Uterus (tissue), 4 donors: ENCODE data around the gene TMEM74B. TPM values are rescaled to one million over a fixed set of nuclear protein-coding genes. Genes with fewer than 3 reads are reported as not detected.

Experiments
- DNase-seq, 2 donors: peaks; one replicate each; pipeline ENCODE4 v3.0.0-alpha.2; 2019 to 2020
- H3K27ac ChIP-seq, 2 donors: fragments of 200-600 bp; sonication (generic); 1 replicate in 1 of 2; 2 replicates in 1 of 2; pipeline ENCODE4 v1.5.1; 2016 to 2018
- H3K27me3 ChIP-seq, 2 donors: fragments of 200-600 bp; sonication (generic); one replicate each; pipeline ENCODE4 v1.5.1; 2018 to 2019; ENCODE audit warnings: control low read depth in 1 of 2
- H3K36me3 ChIP-seq, 2 donors: fragments of 200-600 bp; sonication (generic); one replicate each; pipeline ENCODE4 v1.5.1; 2019; ENCODE audit warnings: control low read depth in 1 of 2
- H3K4me1 ChIP-seq, 2 donors: fragments of 200-600 bp; sonication (generic); one replicate each; pipeline ENCODE4 v1.5.1; 2018 to 2019; ENCODE audit warnings: control low read depth in 1 of 2
- H3K4me3 ChIP-seq, 2 donors: fragments of 200-600 bp; sonication (generic); 1 replicate in 1 of 2; 2 replicates in 1 of 2; pipeline ENCODE4 v1.5.1; 2018 to 2019; ENCODE audit warnings: mild to moderate bottlenecking in 1 of 2
- H3K9me3 ChIP-seq, 2 donors: fragments of 200-600 bp; sonication (generic); one replicate each; pipeline ENCODE4 v1.5.1; 2019; ENCODE audit warnings: control low read depth in 1 of 2
- POLR2A ChIP-seq, 2 donors: fragments of 450-650 bp; IDR thresholded peaks; one replicate each; pipeline ENCODE4 v1.6.1; 2016; ENCODE audit warnings: antibody characterized with exemption in 2 of 2, mild to moderate bottlenecking in 1 of 2, moderate library complexity in 1 of 2
- intact Hi-C: fragments of 100-400 bp; cut with DNase I; formaldehyde crosslinking; loops from one replicate; pipeline ENCODE4 v1.15.1; 2023; ENCODE audit warnings: low total_unique reads
- total RNA-seq, 4 donors: library from RNA; depleted of rRNA in 3 of 4; stranded (reverse); fragments of >200 nt in 3 of 4; gene quantifications; one replicate each; pipeline versions ENCODE4 v1.1.0 to v1.2.4, GENCODE V29; 2014 to 2023
- TF ChIP-seq, protein P1 (sequence below), 4 experiments: fragments of 200-600 bp in 2 of 4; fragments of 450-650 bp in 2 of 4; sonication (generic) in 2 of 4; IDR thresholded peaks; one replicate each; pipeline ENCODE4 v1.5.1; 2016 to 2019; ENCODE audit warnings: antibody characterized with exemption in 4 of 4, mild to moderate bottlenecking in 2 of 4, moderate library complexity in 1 of 4
- donor health status: DM: yes; HTN: yes; CAD: no.

The TMEM74B gene
- total RNA-seq, 4 donors from 2014 or later: 0.49 to 2.0 (median 1.9) TPM; not detected in 1

DNA sequence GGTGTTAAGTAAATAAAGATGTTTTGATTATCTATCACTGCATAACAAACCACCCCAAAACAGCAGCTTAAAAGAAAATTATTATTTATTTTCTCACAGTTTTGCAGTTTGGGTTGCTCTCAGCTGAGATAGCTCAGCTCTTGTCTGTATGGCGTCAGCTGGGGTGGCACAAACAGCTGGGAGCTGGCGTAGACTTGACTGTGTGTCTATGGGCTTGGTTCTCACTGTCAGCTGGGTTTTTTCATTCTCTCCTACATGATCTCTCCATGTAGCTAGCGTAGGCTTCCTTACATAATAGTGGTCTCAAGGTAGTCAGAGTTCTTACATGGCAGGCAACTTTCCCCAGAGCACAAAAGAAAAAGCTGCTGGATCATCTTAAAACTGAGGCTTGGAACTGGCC is 6.5 kb upstream of the TMEM74B start:
- H3K4me3 ChIP-seq: no peak overlapping the region
- H3K4me1 ChIP-seq: no peaks in the 10 kb centered on the region
- no peaks in the 10 kb centered on the region for H3K36me3 ChIP-seq
- TF ChIP-seq POLR2A (IDR thresholded peaks at IDR 0.05): no peak
- TF ChIP-seq, protein P1, sequence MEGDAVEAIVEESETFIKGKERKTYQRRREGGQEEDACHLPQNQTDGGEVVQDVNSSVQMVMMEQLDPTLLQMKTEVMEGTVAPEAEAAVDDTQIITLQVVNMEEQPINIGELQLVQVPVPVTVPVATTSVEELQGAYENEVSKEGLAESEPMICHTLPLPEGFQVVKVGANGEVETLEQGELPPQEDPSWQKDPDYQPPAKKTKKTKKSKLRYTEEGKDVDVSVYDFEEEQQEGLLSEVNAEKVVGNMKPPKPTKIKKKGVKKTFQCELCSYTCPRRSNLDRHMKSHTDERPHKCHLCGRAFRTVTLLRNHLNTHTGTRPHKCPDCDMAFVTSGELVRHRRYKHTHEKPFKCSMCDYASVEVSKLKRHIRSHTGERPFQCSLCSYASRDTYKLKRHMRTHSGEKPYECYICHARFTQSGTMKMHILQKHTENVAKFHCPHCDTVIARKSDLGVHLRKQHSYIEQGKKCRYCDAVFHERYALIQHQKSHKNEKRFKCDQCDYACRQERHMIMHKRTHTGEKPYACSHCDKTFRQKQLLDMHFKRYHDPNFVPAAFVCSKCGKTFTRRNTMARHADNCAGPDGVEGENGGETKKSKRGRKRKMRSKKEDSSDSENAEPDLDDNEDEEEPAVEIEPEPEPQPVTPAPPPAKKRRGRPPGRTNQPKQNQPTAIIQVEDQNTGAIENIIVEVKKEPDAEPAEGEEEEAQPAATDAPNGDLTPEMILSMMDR (IDR thresholded peaks at IDR 0.05): no peak
- no peak for DNase-seq
- intact Hi-C loops: no loop called here
- H3K9me3 ChIP-seq: no peaks in the 10 kb centered on the region
- no peak overlapping the region for H3K27ac ChIP-seq
- no peaks in the 10 kb centered on the region for H3K27me3 ChIP-seq

DNA sequence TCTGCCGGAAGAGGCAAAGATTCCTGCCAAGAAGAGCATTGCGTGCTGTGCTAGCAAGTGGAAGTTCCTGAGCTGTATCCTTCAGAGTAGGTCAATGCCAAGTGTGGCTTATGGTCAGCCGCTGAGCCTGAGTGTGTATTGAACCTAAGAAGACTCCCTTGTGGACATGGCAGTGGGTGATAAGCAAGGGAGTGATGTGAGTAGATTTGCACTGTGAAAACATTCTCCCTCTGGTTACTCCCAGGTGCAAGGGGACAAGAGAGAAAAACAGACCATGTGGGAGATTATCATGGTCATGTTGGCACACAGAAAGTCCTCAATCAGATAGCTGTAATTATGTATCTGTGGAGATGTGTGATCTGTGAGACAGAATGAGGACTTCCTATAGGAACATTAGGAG is 6.1 kb upstream of the TMEM74B start:
- DNase-seq: no peak
- Histone ChIP-seq H3K27me3 (peaks cover 0 to 3% of the 10 kb centered on the region in 2 donors), H3K9me3 (no peaks in the 10 kb centered on the region), H3K36me3 (no peaks in the 10 kb centered on the region), H3K4me1 (no peaks in the 10 kb centered on the region), H3K4me3 (no peak overlapping the region), H3K27ac (no peak overlapping the region)
- TF ChIP-seq POLR2A (IDR thresholded peaks at IDR 0.05): no peak
- TF ChIP-seq, protein P1 (IDR thresholded peaks at IDR 0.05): no peak
- intact Hi-C loops: no loop called here

DNA sequence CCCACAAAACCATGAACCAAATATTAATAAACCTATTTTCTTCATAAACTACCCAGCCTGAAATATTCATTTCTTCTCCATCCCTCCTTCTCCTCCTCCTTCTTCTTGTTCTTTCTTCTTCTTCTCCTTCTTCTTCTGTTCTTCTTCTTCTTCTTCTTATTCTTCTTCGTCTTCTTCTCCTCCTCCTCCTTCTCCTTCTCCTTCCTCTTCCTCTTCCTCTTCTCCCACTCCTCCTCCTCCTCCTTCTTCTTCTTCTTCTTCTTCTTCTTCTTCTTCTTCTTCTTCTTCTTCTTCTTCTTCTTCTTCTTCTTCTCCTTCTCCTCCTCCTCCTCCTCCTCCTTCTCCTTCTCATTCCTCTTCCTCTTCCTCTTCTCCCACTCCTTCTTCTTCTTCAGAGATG is 5.0 kb upstream of the TMEM74B start:
- Histone ChIP-seq H3K4me3 (no peak overlapping the region), H3K27ac (no peak overlapping the region), H3K27me3 (peaks cover under 1 to 3% of the 10 kb centered on the region in 2 donors), H3K36me3 (no peaks in the 10 kb centered on the region), H3K9me3 (no peaks in the 10 kb centered on the region), H3K4me1 (peaks cover 0 to 8% of the 10 kb centered on the region in 2 donors)
- TF ChIP-seq, protein P1 (IDR thresholded peaks at IDR 0.05): no peak
- no peak for TF ChIP-seq POLR2A (IDR thresholded peaks at IDR 0.05)
- no peak for DNase-seq
- intact Hi-C loops: no loop called here

DNA sequence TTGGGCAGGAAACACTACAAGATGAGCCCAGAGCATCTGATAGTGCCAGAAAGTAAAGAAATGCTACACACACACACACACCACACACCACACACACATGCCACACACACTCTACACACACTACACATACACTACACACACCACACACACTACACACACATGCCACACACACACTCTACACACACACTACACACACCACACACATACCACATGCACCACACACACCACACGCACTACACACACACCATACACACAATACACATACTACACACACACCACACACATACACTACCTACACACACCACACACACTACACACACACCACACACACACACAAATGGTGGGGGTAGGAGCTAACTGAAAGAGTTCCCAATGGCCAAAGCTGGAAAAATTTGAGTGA is 3.6 kb upstream of the TMEM74B start:
- H3K27ac ChIP-seq: no peak overlapping the region
- H3K36me3 ChIP-seq: no peaks in the 10 kb centered on the region
- H3K27me3 ChIP-seq: peaks cover 3% of the 10 kb centered on the region in 2 donors
- no peaks in the 10 kb centered on the region for H3K9me3 ChIP-seq
- no peak for DNase-seq
- intact Hi-C loops: no loop called here
- peaks cover 0 to 11% of the 10 kb centered on the region in 2 donors for H3K4me1 ChIP-seq
- no peak overlapping the region for H3K4me3 ChIP-seq
- no peak for TF ChIP-seq POLR2A (IDR thresholded peaks at IDR 0.05)
- TF ChIP-seq, protein P1 (IDR thresholded peaks at IDR 0.05): no peak

DNA sequence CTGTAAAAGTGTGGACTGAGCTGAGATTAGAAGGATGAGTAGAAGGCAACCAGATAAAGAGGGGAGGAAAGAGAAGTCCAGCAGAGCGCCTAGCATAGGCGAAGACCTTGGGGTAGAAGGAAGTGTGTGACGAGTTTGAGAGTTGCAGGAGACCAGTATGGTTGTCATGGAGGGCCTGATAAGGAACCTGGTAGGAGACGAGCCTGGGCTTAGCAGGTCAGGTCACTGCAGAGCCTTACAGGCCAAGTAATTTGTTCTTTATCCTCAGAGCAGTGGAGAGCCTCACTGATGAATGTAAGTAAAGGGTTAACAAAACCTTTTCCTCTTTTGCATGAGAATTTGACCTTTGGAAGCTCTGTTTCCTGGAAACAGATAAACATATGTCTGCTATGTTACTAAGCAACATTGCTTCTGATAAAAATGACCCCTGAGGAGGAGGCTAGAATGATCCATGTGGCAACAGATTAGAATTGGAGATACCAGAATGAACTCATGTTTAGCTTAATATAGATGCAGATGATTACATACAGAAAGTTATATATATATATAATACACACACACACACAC is 2.9 kb upstream of the TMEM74B start:
- H3K4me3 ChIP-seq: no peak overlapping the region
- no peaks in the 10 kb centered on the region for H3K9me3 ChIP-seq
- intact Hi-C loops: no loop called here
- H3K36me3 ChIP-seq: no peaks in the 10 kb centered on the region
- no peak overlapping the region for H3K27ac ChIP-seq
- DNase-seq: no peak
- H3K27me3 ChIP-seq: peaks cover 3% of the 10 kb centered on the region in 2 donors
- H3K4me1 ChIP-seq: peaks cover 0 to 11% of the 10 kb centered on the region in 2 donors
- TF ChIP-seq POLR2A (IDR thresholded peaks at IDR 0.05): no peak
- TF ChIP-seq, protein P1 (IDR thresholded peaks at IDR 0.05): no peak
